Neuronal stem cell (in vitro differentiated cells): ENCODE data around the gene FAM217A.

Source experiments
- DNase-seq: peaks from one replicate; pipeline ENCODE4 v3.0.0-alpha.2; 2013; ENCODE audit warnings: low spot score
- H2AFZ ChIP-seq: one replicate; pipeline ENCODE4 v1.6.1; 2013; ENCODE audit warnings: mild to moderate bottlenecking, low read length, inconsistent platforms
- H2AK5ac ChIP-seq: 2 replicates; pipeline ENCODE4 v1.6.1; 2013; ENCODE audit warnings: low read depth, mild to moderate bottlenecking, inconsistent platforms, low read length, moderate library complexity, mixed read lengths
- H2BK120ac ChIP-seq: 2 replicates; pipeline ENCODE4 v1.6.1; 2013; ENCODE audit warnings: low read depth, mild to moderate bottlenecking, inconsistent platforms, low read length, moderate library complexity, mixed read lengths
- H2BK12ac ChIP-seq: one replicate; pipeline ENCODE4 v1.6.1; 2013; ENCODE audit warnings: low read length, inconsistent platforms
- H2BK15ac ChIP-seq: 2 replicates; pipeline ENCODE4 v1.6.1; 2013; ENCODE audit warnings: mild to moderate bottlenecking, low read length, inconsistent platforms, mixed read lengths
- H2BK5ac ChIP-seq: one replicate; pipeline ENCODE4 v1.6.1; 2013; ENCODE audit warnings: inconsistent platforms, mild to moderate bottlenecking, low read length, moderate library complexity
- H3K14ac ChIP-seq: one replicate; pipeline ENCODE4 v1.6.1; 2013; ENCODE audit warnings: low read length, inconsistent platforms
- H3K18ac ChIP-seq: 2 replicates; pipeline ENCODE4 v1.6.1; 2013; ENCODE audit warnings: low read length, inconsistent platforms
- H3K23ac ChIP-seq: 2 replicates; pipeline ENCODE4 v1.6.1; 2013; ENCODE audit warnings: low read depth, mild to moderate bottlenecking, mixed read lengths, low read length, inconsistent platforms; ENCODE audit not compliant: poor library complexity
- H3K27ac ChIP-seq: replicated peaks from 3 replicates; pipeline ENCODE4 v1.5.1; 2013; ENCODE audit warnings: low read length, inconsistent platforms
- H3K27me3 ChIP-seq, 3 experiments: 2 replicates each; pipeline ENCODE4 v1.6.1; 2013; ENCODE audit warnings: low read length in 3 of 3, mild to moderate bottlenecking in 2 of 3, inconsistent platforms in 1 of 3, low read depth in 1 of 3, mixed read lengths in 1 of 3, moderate library complexity in 1 of 3; ENCODE audit not compliant: control insufficient read depth in 3 of 3, insufficient read depth in 3 of 3
- H3K36me3 ChIP-seq, 2 donors: replicated peaks in 1 of 2; 2 replicates each; pipeline ENCODE4 v1.6.1; 2013; ENCODE audit warnings: low read length in 2 of 2; ENCODE audit not compliant: control insufficient read depth in 2 of 2, insufficient read depth in 2 of 2
- H3K4ac ChIP-seq: 2 replicates; pipeline ENCODE4 v1.6.1; 2013; ENCODE audit warnings: inconsistent platforms, mild to moderate bottlenecking, low read length, moderate library complexity
- H3K4me1 ChIP-seq, 2 donors: 1 replicate in 1 of 2; 2 replicates in 1 of 2; pipeline ENCODE4 v1.6.1; 2013; ENCODE audit warnings: low read length in 2 of 2, low read depth in 1 of 2; ENCODE audit not compliant: control insufficient read depth in 2 of 2, insufficient read depth in 1 of 2
- H3K4me2 ChIP-seq: one replicate; pipeline ENCODE4 v1.6.1; 2013; ENCODE audit warnings: mild to moderate bottlenecking, low read length, inconsistent platforms; ENCODE audit not compliant: insufficient read depth, poor library complexity, severe bottlenecking
- H3K4me3 ChIP-seq, 2 donors: 2 replicates each; pipeline ENCODE4 v1.5.1; 2013; ENCODE audit warnings: low read length in 2 of 2, mild to moderate bottlenecking in 2 of 2, inconsistent platforms in 1 of 2, moderate library complexity in 1 of 2
- H3K79me1 ChIP-seq: one replicate; pipeline ENCODE4 v1.6.1; 2013; ENCODE audit warnings: low read depth, mild to moderate bottlenecking, inconsistent platforms, low read length, moderate library complexity
- H3K9ac ChIP-seq: one replicate; pipeline ENCODE4 v1.6.1; 2013; ENCODE audit warnings: mild to moderate bottlenecking, low read depth, low read length, inconsistent platforms; ENCODE audit not compliant: poor library complexity
- H3K9me3 ChIP-seq, 2 donors: replicated peaks in 1 of 2; 2 replicates each; pipeline versions ENCODE3 to v1.6.1; 2013; ENCODE audit warnings: low read length in 2 of 2, mild to moderate bottlenecking in 2 of 2, inconsistent platforms in 1 of 2, low read depth in 1 of 2, mixed read lengths in 1 of 2, moderate library complexity in 1 of 2; ENCODE audit not compliant: control insufficient read depth in 2 of 2, insufficient read depth in 1 of 2
- H4K8ac ChIP-seq: one replicate; pipeline ENCODE4 v1.6.1; 2013; ENCODE audit warnings: low read depth, mild to moderate bottlenecking, inconsistent platforms, low read length, moderate library complexity
- H4K91ac ChIP-seq: one replicate; pipeline ENCODE4 v1.6.1; 2013; ENCODE audit warnings: low read length, low read depth, mild to moderate bottlenecking, inconsistent platforms; ENCODE audit not compliant: poor library complexity
- WGBS, 2 donors: extraction: QIAGEN DNeasy Blood & Tissue Kit; methylation state at CpG; one replicate each; pipeline ENCODE4 v1.1.7; 2013; ENCODE audit warnings: missing lambda C conversion rate in 2 of 2, mixed read lengths in 1 of 2; ENCODE audit not compliant: insufficient read length in 2 of 2, insufficient replicate concordance in 1 of 2; ENCODE audit errors: extremely low coverage in 2 of 2; 5-methylcytosine and 5-hydroxymethylcytosine counted together

The FAM217A gene

DNA sequence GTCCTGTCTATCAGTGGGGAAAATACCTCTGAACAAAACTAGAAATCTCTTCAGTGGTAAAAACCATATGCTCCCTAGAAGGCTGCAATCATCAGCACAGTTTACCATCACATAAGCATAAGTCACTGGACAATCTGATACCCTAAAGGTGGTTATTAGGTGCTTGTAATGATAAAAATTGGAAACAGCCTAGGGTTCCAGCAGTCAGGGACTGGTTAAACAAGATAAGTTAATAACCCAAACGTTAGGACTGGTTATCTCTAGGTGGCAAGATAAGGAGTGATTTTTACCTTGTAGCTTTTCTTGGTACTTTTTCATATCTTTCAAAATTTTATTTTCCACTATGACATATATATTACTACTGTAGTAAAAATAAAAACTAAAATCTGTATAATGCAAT is 45.4 kb upstream of the FAM217A start:
- H3K4me1 ChIP-seq, result no peaks in the 10 kb centered on the region
- no peak overlapping the region for H3K9ac ChIP-seq
- H4K8ac ChIP-seq, result no peak overlapping the region
- no peak overlapping the region for H3K4me2 ChIP-seq
- H3K4me3 ChIP-seq, result no peak overlapping the region
- H2AFZ ChIP-seq, result no peak overlapping the region
- H3K9me3 ChIP-seq, result peaks cover 0 to 6% of the 10 kb centered on the region in 2 donors
- H2BK120ac ChIP-seq, result no peak overlapping the region
- no peak overlapping the region for H2BK15ac ChIP-seq
- H2BK5ac ChIP-seq, result no peak overlapping the region
- no peak overlapping the region for H2AK5ac ChIP-seq
- H3K18ac ChIP-seq, result no peak overlapping the region
- WGBS, 2 donors, result no CpG with 5 or more reads among the region's 1 CpG
- peaks cover 0 to 91% of the 10 kb centered on the region in 2 donors for H3K36me3 ChIP-seq
- H3K79me1 ChIP-seq, result no peaks in the 10 kb centered on the region
- no peak overlapping the region for H4K91ac ChIP-seq
- no peak overlapping the region for H3K4ac ChIP-seq
- DNase-seq, result no peak
- H3K14ac ChIP-seq, result no peak overlapping the region
- H3K27me3 ChIP-seq, result no peaks in the 10 kb centered on the region
- H3K23ac ChIP-seq, result no peak overlapping the region
- no peak overlapping the region for H2BK12ac ChIP-seq
- H3K27ac ChIP-seq, result no peak overlapping the region

- H3K9me3 ChIP-seq, result peaks cover 0 to 13% of the 10 kb centered on the region in 2 donors
- H3K18ac ChIP-seq, result no peak overlapping the region
- no peak overlapping the region for H3K9ac ChIP-seq
- no peak overlapping the region for H2BK12ac ChIP-seq
- no peak overlapping the region for H2BK120ac ChIP-seq
- no peak overlapping the region for H2AK5ac ChIP-seq
- no peak overlapping the region for H3K4me3 ChIP-seq
- no peak overlapping the region for H4K8ac ChIP-seq
- DNase-seq, result no peak
- no peak overlapping the region for H3K14ac ChIP-seq
- H3K4ac ChIP-seq, result no peak overlapping the region
- no peaks in the 10 kb centered on the region for H3K79me1 ChIP-seq
- H3K4me1 ChIP-seq, result no peaks in the 10 kb centered on the region
- no peaks in the 10 kb centered on the region for H3K27me3 ChIP-seq
- no peak overlapping the region for H3K4me2 ChIP-seq
- WGBS, 2 donors, result no CpG with 5 or more reads among the region's 4 CpGs
- peaks cover 2 to 56% of the 10 kb centered on the region in 2 donors for H3K36me3 ChIP-seq
- no peak overlapping the region for H3K23ac ChIP-seq
- H2BK5ac ChIP-seq, result no peak overlapping the region
- H3K27ac ChIP-seq, result no peak overlapping the region
- no peak overlapping the region for H4K91ac ChIP-seq
- no peak overlapping the region for H2AFZ ChIP-seq
- no peak overlapping the region for H2BK15ac ChIP-seq
Observed at GRCh38 chr6:4115741-4116140, 36.8 kb upstream of the FAM217A start.

- no peak for DNase-seq
- WGBS, 2 donors, result no CpG with 5 or more reads among the region's 3 CpGs
- Histone ChIP-seq H3K4me1 (no peaks in the 10 kb centered on the region), H2BK12ac (no peak overlapping the region), H2BK120ac (no peak overlapping the region), H3K4ac (no peak overlapping the region), H3K27ac (no peak overlapping the region), H3K14ac (no peak overlapping the region), H3K4me2 (no peak overlapping the region), H2BK5ac (no peak overlapping the region), H3K23ac (no peak overlapping the region), H3K36me3 (peaks cover 2 to 42% of the 10 kb centered on the region in 2 donors), H3K79me1 (no peaks in the 10 kb centered on the region), H3K9ac (no peak overlapping the region), H4K91ac (no peak overlapping the region), H3K18ac (no peak overlapping the region), H2AFZ (no peak overlapping the region), H2BK15ac (no peak overlapping the region), H3K27me3 (no peaks in the 10 kb centered on the region), H2AK5ac (no peak overlapping the region), H3K9me3 (peaks cover 0 to 12% of the 10 kb centered on the region in 2 donors), H4K8ac (no peak overlapping the region), H3K4me3 (no peak overlapping the region)
Observed at GRCh38 chr6:4114123-4114522, 35.2 kb upstream of the FAM217A start.

DNA sequence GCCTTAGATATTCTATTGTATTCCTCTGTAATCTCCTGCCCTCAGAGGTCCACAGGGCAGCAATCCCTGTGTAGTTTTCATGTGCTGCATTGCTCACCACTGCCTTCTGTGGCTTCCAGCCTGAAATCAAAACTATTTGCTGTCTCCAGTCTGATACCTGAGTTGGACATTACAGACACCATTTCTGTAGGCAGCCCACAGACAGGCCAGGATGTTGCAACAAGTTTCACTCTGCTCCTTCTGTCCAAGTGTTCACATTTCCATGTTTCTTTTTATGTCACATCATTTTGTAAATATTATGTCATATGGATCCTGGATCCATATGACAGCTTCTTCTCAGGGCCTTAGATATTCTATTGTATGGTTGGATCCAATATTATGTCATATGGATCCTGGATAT is 34.7 kb upstream of the FAM217A start:
- H3K79me1 ChIP-seq, result no peaks in the 10 kb centered on the region
- H3K4ac ChIP-seq, result no peak overlapping the region
- H3K9ac ChIP-seq, result no peak overlapping the region
- H3K14ac ChIP-seq, result no peak overlapping the region
- no peak for DNase-seq
- H3K23ac ChIP-seq, result no peak overlapping the region
- H3K4me2 ChIP-seq, result no peak overlapping the region
- H3K36me3 ChIP-seq, result peaks cover 2 to 37% of the 10 kb centered on the region in 2 donors
- no peak overlapping the region for H2BK5ac ChIP-seq
- no peak overlapping the region for H2AK5ac ChIP-seq
- no peak overlapping the region for H2BK12ac ChIP-seq
- no peak overlapping the region for H4K8ac ChIP-seq
- no peak overlapping the region for H3K18ac ChIP-seq
- peaks cover 0 to 12% of the 10 kb centered on the region in 2 donors for H3K9me3 ChIP-seq
- no peak overlapping the region for H4K91ac ChIP-seq
- no peak overlapping the region for H3K4me3 ChIP-seq
- H2AFZ ChIP-seq, result no peak overlapping the region
- H3K4me1 ChIP-seq, result no peaks in the 10 kb centered on the region
- H2BK120ac ChIP-seq, result no peak overlapping the region
- no peak overlapping the region for H3K27ac ChIP-seq
- no peaks in the 10 kb centered on the region for H3K27me3 ChIP-seq
- H2BK15ac ChIP-seq, result no peak overlapping the region
